Measurements from ENCODE around the gene MAPK8.

GRCh38 chr10:48410503-48410902 lies 104.0 kb downstream of the MAPK8 start:
- TF ChIP-seq POLR2A (IDR thresholded peaks at IDR 0.05; ENCODE audit: low read length) (no peak), REST (IDR thresholded peaks at IDR 0.05) (no peak), CTCF (IDR thresholded peaks at IDR 0.05) (no peak), EP300 (IDR thresholded peaks at IDR 0.05) (no peak), ELK1 (IDR thresholded peaks at IDR 0.05; ENCODE audit: low read depth, low read length) (no peak), MAFK (IDR thresholded peaks at IDR 0.05; ENCODE audit: partially characterized antibody) (peak; percentile 61), CHD2 (IDR thresholded peaks at IDR 0.05; ENCODE audit: low read length, partially characterized antibody) (no peak), JUN (IDR thresholded peaks at IDR 0.05) (no peak)

Data from A549 (cell line).